NCI-H1105 (cell line): ENCODE data around the gene GSTM5.
"Not testable (repeated sequence)": the region's sequence is repeated elsewhere in the genome, so short reads cannot be mapped to it uniquely, and the experiment has no call there.

Experiments used
- DNase-seq: peaks from one replicate; lab custom pipeline; 2025; lab: John Stamatoyannopoulos, UW

The GSTM5 gene

DNA sequence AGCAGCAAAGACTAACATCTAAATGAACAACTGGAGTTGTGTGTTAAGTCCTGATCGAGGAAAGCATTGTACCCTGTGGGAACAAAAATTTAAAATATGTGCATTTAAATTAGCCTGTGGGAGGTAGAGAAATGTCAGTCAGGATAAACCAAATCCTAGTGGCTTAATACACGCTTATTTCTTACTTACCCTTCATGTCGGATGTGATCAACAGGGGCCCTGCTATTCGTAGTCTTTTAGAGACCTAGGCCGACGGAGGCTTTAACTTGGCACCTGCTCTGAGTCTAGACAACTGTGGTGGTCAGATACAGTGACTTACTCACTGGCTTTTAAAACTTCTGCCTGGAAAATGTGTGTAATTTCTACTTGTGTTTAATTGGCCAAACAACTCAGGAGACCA lies 18.6 kb downstream of the GSTM5 start:
- no peak for DNase-seq

DNA sequence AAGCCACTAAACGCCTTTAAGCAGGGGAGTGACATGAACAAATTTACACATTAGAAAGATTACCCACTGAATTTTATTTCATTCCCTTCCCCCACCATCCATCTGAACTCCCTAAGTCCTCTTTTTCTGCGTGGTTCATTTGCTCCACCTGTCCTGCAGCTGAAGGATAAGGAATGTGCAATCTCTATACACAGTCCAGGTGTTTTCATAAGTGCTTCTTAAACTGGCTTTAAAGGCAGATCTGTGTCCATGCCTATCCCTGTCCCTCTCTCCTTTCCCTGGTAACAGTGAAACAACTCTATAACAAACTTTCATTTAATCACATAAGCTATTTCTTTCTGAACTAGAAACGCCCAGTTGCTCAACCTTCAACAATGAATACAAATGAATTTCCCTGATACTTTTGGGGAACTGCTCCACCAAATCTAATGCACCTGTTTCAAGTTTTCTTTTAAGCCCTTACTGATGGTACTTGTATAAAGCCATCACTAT lies 20.4 kb downstream of the GSTM5 start:
- DNase-seq = peak; percentile 2

DNA sequence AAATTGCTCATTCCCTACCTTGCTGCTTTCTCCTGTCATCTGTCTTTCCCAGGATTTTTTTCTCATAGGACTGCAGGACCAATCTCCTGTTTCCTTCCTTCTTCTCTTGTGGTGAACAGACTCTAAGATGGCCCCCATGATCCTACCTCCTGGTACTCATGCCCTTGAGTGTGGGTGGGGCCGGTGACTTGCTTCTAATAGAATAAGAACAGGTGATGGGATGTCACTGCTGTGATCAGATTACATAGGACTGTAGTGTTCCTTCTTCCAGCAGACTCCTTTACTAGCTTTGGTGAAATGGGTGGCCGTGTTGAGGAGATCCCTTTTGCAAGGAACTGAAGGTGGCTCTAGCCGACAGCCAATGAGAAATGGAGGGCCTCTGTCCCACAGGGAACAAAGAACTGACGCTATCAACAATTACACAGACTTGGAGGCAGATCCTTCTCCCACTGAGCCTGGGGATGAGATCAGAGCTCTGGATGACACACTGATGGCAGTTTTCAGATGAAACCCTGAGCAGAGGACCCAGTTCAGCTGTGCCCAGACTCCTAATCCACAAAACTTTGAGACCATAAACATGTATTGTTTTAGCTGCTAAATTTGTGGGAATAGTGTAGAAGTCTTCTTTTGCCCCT lies 21.3 kb downstream of the GSTM5 start:
- no peak for DNase-seq

DNA sequence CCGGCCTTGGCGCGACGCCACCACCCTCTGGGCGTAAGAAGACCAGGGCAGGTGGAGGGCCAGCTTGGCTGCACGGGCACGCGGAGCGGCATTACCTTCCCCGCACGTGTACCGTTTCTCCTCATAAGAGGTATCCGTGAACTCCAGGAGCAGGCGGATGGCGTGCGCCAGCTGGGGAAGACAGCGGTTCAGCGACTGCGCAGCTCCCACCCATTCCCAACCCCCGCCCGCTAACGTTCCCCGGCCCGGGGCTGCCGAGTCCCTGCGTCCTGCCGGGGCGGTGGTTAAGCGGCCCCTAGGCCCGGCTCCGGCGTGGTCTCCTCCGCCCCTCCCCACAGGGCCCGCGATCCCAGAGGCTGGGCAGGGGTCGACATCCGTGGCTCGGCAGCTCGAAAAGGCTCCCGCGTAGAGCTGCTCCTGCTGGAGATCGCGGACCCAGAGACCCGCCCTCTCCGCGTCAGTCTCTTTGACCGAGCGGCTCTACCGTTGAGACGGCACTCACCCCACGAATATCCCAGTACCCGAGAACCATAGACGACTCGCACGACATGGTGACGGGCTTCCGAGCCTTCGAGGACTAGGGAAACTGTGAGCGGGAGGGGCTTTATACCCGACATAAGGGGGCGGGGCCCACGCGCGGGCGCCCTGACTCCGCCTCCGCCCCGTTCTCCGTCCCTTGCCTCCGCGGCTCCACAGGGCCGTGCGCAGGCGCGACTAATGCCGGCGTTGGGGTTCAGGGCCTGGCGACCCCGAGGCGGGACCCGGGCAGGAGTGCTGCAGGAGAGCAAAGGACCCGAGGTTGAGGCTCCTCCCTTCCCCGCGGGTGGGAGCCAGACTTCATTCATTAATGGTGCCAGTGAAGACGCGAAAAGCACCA lies 27.9 kb downstream of the GSTM5 start:
- DNase-seq = peak; percentile 84

DNA sequence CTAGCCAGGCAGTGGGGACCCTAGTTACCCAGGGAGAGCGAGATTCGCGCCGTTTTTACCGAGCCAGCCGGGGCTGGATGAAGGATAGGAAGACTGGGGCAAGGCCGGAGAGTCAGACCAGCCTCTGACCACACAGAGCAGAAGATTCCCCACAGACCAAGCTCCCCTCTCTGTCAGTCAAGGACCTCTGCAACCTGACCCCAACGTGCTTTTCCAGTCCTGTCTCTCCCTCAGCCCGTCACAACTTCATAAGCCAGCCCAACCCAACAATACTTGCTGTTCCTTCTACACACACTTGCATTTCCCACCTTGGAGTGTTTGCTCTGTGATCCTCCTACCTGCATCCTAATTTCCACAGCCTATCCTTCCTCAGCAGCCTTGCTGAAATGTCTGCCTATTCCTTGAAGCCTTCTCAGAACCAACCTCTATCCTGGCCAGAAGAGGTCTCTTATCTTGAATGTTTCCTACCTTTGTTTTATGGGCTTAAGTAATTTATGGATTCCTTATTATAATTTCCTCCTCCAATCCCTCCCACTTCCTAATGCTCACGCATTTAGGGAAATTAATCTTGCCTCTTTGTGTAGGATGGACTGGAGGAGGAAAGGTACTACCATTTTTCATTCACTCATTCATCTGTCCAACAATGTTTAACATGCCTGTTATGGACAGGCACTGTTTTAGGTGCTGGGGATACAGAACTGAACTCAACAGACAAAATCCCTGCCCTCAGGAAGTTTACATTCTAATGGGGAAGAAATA lies 28.7 kb downstream of the GSTM5 start, which contains the start of gene GSTM3:
GSTM3 (minus strand) TSS at position 424 of the 759 bp plus-strand sequence. CDS start 751 bp downstream, outside the sequence.
- peak; percentile 24 for DNase-seq

DNA sequence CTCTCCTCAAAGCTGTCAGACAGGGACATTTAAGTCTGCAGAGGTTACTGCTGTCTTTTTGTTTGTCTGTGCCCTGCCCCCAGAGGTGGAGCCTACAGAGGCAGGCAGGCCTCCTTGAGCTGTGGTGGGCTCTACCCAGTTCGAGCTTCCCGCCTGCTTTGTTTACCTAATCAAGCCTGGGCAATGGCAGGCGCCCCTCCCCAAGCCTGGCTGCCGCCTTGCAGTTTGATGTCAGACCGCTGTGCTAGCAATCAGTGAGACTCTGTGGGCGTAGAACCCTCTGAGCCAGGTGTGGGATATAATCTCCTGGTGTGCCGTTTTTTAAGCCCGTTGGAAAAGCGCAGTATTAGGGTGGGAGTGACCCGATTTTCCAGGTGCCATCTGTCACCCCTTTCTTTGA lies 36.3 kb downstream of the GSTM5 start:
- DNase-seq = not testable (repeated sequence)

DNA sequence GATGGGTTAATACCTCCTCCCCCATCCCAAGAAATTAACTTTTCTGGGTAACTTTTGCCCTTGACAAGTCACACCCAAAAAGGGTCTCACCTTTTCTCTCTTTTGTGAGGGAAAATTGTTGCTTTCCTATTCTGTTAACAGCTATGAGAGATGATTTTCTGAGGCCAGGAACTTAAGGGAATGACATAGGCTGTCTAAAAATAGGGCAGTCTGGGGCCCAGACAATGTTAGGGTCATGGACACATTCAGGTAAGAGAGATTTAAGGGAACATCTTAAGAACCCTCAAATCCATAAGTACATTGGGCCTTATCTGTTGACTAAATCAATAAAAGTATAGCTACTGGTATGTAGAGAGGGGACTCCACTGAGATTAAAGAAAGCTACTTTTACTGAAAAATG lies 37.2 kb downstream of the GSTM5 start:
- DNase-seq = no peak

DNA sequence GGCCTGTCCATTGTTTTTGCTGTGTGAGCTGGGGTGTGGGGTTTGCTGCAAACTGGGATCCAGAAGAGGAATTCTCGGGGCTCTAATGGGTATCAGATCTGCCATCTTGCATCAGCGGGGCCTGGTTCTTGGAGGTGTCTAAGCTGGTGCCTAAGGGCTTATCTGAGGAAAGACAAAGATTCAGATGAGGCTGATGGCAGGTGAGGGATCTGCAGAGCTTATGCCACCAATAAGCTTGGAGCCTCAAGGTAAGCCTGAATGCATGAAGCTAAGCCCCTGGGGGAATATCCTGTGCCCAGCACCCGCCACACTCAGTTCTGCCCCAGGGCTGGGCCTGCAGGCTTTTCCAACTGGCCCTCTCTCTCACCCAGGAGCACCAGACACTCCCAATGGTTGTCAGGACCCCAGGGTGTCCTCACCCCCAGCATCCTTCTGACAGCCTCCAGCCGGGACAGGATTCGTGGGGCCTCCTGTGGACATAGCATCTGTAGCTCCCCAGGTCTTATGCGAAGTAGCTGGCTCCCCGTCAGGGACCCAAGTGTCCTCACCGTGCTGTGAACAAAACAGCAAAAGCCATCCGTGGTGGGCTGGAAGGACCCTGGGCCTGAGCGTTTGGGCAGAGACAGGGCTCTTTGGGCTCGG lies 38.3 kb downstream of the GSTM5 start:
- no peak for DNase-seq

DNA sequence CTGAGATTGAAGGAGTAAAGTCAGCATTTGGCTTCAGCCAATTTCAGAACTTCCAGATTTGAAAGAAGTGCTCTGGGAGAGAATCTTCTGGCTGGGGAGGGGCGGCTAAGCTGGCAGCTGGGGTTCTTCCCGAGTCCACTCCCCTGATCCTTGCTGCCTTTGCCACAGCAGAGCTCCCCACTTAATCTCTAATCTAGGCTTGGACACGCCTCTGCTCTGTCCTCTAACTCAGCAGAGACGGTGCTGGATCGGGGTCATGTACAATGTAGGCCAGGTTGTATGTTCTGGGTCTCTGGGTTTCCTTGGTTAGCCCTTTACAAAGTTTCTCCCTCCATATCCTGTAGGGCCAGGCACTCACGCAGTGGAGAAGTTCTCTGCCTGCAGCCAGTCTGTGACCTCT lies 38.9 kb downstream of the GSTM5 start:
- no peak for DNase-seq

DNA sequence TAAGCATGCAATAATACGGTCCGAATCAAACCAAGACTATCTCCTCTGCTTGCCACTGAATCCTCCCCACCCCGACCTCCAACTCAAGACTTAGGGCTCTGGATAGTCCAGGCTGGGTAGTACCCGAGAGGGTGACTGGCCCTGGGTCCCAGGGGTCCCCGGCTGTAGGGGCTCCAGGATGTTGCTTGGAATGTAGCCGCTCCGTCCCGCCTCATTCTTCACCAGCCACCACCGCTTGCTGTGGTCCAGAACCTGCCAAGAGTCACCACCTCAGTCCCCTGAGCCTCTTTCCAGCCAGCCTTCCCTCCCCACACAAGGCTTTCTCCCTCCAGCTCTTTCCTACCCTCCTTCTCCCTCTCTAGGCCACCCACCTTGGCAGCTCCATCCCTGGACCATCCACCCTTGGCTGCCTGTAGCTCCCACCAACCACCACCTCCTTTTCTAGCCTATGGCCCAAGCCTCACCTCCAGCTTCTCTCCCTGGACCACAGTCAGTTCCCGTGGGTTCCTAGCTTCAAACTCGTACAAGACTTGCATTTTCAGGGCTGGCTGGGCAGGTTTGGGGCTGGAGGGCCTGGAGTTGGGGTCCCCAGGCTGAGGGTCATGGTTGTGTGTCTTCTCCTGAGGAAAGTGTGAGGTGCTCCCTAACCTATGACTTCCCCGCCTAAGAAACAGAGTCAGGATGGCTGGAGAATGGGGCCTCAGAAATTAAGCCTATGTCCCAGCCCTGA lies 39.6 kb downstream of the GSTM5 start:
- DNase-seq = no peak

DNA sequence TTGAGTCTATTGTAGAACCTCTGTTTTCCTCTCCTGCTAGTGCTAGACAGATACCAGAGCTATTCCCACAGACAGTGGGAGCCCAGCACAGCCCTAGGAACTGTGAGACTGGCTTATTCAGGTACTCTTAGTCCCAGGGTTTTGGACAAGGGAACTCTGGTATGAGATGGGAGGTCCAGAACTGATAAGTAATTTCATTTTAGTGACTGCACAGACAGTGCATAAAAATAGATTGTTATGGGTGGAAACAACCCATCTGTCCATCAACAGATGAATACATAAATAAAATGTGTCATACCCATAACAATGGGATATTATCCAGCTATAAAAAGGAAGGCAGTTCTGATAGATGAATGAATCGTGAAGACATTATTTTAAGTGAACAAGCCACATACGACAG lies 42.7 kb downstream of the GSTM5 start:
- no peak for DNase-seq

DNA sequence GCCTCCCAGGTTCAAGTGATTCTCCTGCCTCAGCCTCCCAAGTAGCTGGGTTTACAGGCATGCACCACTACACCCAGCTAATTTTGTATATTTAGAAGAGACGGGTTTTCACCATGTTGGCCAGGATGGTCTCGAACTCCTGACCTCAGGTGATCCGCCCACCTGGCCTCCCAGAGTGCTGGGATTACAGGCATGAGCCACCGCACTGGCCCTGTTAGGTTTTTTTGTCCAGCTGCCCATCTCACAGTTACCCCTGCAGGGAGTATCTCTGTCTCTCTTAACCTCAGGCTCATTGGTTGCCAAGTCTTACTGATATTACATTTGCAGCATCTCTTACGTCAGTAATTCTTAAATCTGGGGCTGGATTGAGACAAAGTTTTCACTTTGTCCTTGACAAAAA lies 44.3 kb downstream of the GSTM5 start:
- not testable (repeated sequence) for DNase-seq

DNA sequence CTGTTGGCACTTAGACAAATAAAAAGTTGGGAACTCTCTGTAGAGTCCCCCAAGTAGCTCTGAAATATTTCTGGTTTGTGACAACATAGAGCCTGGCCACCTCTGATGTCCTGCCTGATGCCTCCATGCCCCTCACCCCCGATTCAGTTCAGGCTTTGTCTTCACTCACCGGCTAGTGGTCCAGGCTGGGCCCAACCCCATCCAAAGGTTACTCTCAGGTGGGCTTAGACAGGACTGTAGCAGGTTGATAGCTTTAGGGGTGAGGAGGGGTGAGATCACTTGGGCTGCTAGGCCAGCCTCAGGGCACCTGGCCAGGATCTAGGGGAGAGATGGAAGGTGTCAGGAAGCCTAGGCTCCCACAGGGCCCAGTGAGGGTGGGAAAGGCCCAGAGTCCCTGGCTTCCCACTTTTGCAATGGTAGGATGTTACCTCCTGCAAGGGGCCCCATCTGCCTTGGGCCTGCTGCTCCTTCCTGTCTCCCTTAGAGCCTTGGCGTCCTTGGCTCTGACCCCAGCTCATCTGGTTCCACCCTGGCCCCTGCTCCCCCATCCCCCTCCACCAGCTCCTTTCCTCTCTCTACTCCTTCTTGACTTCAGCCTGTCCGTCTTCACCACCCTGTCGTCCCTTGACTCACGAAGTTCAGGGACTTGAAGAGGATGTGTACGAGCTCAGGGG lies 44.9 kb downstream of the GSTM5 start:
- no peak for DNase-seq

DNA sequence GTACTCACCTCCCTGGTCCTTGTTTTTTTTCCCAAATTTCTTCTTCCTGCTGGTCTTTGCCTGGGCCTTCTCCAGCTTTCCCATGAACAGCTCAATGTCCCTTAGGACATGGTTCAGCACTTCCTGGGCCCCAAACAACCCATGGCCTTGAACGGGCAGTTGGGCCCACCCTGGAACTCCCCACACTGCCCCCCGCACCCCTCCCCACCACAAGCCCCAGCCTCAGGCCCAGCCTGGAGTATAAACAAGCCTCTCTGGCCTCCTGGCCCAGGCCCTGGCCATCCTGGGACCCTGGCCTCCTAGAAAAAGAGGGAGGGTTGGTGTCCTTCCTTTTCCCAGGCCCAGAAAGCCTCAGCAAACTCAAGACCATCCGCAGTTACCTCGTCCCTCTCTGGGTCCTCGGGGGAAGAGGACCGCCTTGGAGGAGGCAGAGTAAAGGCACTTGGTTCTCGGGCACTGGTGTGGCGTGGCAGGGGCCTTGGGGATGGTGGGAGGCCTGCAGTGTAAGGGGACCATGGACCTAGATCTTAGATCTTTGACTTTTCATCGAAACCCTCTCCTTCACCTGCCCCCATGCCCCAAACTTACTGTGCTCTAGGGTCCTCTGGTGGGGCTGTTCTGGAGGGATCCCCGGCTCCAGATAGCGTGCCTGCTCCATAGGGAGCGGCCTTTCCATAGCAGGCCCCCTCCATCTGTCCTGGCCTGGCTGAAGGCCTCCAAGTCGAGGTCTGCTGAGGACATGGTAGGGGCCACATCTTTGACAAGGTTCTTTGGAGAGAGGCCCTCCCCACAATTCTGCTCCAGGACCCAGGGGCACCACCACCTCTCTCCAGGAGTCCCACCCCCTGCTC lies 46.1 kb downstream of the GSTM5 start:
- no peak for DNase-seq

DNA sequence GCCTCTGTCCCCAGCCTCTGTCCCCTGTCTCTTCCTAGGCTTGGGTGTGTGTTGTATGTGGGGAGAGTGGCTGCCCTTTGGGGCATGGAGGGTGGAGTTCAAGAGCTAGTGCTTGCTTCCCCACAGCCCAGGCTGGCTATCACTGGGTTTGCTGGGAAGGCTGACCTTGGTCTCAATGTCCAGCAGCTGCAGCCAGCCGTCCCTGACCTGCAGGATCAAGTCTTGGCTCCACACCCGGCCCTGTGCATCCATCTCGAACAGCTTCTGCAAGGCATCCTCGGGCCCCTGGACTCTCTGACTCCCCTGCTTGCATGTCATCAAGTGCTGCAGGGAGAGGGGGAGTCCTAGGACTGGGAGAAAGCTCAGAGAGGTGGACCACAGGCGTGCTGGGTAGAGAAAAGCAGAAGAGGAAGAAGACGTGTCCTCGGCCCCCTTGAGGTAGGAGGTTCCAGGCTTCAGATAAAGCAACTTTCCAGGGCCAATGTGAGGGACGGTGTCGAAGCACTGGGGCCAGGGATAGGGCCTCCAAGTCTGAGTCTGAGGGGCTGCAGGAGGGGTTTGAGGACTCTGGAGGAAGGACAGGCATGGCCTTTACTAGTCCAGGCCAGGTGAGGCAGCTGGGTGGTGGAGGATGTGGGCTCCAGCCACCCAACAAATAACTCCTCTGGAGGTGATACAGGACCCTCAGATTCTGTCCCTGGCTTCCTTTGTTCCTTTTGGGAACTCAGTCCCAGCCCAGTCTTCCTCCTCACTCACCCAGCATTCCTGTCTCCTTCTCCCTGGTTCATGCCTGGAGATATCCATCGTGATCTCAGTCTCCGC lies 47.7 kb downstream of the GSTM5 start:
- no peak for DNase-seq

DNA sequence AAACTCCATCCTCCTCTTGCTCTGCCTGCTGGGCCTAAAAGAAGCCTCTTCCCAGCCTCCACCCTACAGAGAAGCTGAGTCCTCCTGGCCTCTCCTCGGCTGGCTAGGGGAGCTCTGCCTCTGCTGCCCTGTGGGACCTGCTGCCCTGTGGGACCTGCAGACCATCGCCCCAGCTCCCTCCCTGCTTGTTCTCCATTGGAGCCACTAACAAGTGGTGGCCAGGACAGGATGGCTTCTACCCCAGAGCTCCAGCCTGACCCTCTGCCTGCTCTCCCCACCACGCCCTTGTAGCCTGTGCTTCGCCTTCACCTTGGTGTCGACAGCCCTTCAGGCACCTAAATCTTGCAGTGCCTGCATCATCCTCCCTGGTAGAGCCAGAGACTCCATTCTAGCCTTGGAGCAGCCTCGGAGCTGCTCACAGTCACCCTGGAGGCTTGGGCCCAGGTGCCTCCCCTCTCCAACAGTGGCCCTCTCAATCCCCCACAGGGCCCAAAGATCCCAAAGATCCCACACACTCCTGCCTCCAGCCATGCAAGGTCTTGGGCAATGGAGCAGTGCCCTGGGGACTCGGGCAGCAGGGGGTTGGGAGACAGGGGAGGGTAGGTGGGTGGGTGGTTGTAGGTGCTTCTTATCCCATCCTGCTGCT lies 48.7 kb downstream of the GSTM5 start:
- no peak for DNase-seq

DNA sequence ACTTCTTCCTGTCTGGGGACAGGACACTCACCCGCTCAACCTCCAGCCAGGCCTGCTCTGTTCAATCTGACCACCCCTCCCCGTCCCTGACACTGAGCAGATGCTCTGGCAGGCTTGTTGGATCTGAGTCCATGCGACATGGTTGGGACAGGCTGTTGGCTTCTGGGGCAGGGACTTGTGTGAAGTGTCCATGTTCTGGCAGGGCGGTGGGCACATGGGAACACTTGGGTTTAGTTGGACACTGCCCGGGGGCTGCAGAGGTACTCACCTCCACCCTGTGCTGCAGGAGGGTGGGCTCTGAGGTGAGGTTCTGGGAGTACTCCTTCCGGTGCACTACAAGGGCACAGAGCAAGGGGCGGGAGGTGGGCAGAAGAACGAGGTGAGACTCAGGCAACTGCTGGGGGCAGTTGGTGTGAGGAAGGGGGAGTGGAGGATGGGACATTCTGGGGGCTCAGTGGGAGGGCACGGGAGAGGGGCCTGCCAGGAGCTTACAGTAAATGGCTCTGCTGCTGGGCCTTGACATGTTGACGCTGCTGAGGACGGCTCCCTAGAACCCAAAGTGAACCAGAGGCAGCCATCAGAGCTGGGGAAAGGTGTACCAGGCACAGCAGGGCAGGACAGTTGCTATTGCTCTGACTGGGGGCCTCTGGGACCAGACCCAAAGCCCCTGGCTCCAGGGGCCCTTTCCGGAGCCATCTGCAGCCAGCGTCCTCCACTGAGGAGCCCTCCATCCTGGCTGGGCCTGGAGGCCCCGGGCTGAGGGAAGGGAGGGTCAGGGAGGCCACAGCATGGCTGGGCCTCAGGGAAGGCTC lies 49.4 kb downstream of the GSTM5 start:
- no peak for DNase-seq
